Stimulated activated CD4-positive, alpha-beta T cell treated with anti-CD3 and anti-CD28 coated beads, Interleukin-1b, Interleukin-23, amount 100 ng/mL, for 24 hours (primary cell): Measurements from ENCODE around the gene PAPLN.

Experiments used
- DNase-seq, 4 experiments: peaks; one replicate each; pipeline ENCODE4 v3.0.0-alpha.2; 2020; ENCODE audit warnings: low read depth in 4 of 4, low spot score in 1 of 4

PAPLN gene

GRCh38 chr14:73245480-73246325 lies 8.4 kb downstream of the PAPLN start:
- DNase-seq, result peak in 2 of 4 experiments; percentile 17 to 40

GRCh38 chr14:73246387-73247150 lies 9.3 kb downstream of the PAPLN start:
- DNase-seq, result no peak

- DNase-seq, result no peak
These were observed 11.0 kb downstream of the PAPLN start for GRCh38 chr14:73248108-73248868.

GRCh38 chr14:73249108-73249507 lies 11.8 kb downstream of the PAPLN start:
- DNase-seq, result no peak

GRCh38 chr14:73249564-73250316 lies 12.4 kb downstream of the PAPLN start:
- no peak for DNase-seq

- DNase-seq, result no peak
These were observed 13.0 kb downstream of the PAPLN start for GRCh38 chr14:73250317-73250713.

- no peak for DNase-seq
These were observed 13.6 kb downstream of the PAPLN start for GRCh38 chr14:73250781-73251500.

GRCh38 chr14:73251516-73252215 lies 14.4 kb downstream of the PAPLN start:
- DNase-seq, result no peak

- DNase-seq, result no peak
These were observed 15.4 kb downstream of the PAPLN start for GRCh38 chr14:73252491-73253322.

- no peak for DNase-seq
These were observed 16.0 kb downstream of the PAPLN start for GRCh38 chr14:73253323-73253610.

- no peak for DNase-seq
These were observed 16.4 kb downstream of the PAPLN start for GRCh38 chr14:73253721-73254120.

- DNase-seq, result no peak
These were observed 17.1 kb downstream of the PAPLN start for GRCh38 chr14:73254247-73255004.

- DNase-seq, result no peak
These were observed 17.7 kb downstream of the PAPLN start for GRCh38 chr14:73255005-73255400.

GRCh38 chr14:73255693-73256225 lies 18.5 kb downstream of the PAPLN start:
- DNase-seq, result no peak

GRCh38 chr14:73258076-73258475 lies 20.8 kb downstream of the PAPLN start:
- DNase-seq, result no peak

GRCh38 chr14:73258845-73259611 lies 21.7 kb downstream of the PAPLN start:
- no peak for DNase-seq

- no peak for DNase-seq
These were observed 22.5 kb downstream of the PAPLN start for GRCh38 chr14:73259837-73260236.
